Liver (tissue), 9 donors: ENCODE results near the gene STAT6. TPM values are rescaled to one million over a fixed set of nuclear protein-coding genes. Genes with fewer than 3 reads are reported as not detected.

Experiments used
- DNase-seq: peaks from one replicate; pipeline ENCODE4 v3.0.0-alpha.2; 2017; ENCODE audit warnings: low spot score
- H3K27ac ChIP-seq, 2 donors: one replicate each; pipeline ENCODE4 v1.7.0; 2013; ENCODE audit warnings: inconsistent platforms in 2 of 2, low read length in 2 of 2, control low read depth in 1 of 2, low read depth in 1 of 2, mild to moderate bottlenecking in 1 of 2
- H3K27me3 ChIP-seq, 4 donors: one replicate each; pipeline versions ENCODE4 v1.6.1 to v1.7.0; 2013; ENCODE audit warnings: low read length in 3 of 4, inconsistent platforms in 1 of 4, mild to moderate bottlenecking in 1 of 4, moderate library complexity in 1 of 4; ENCODE audit not compliant: control insufficient read depth in 4 of 4, insufficient read depth in 4 of 4
- H3K36me3 ChIP-seq, 4 donors: one replicate each; pipeline versions ENCODE4 v1.6.1 to v1.7.0; 2013; ENCODE audit warnings: low read length in 3 of 4, mild to moderate bottlenecking in 3 of 4, low read depth in 1 of 4, moderate library complexity in 1 of 4; ENCODE audit not compliant: control insufficient read depth in 4 of 4, insufficient read depth in 3 of 4
- H3K4me1 ChIP-seq, 4 donors: one replicate each; pipeline versions ENCODE4 v1.6.1 to v1.7.0; 2013; ENCODE audit warnings: low read length in 3 of 4, mild to moderate bottlenecking in 3 of 4, moderate library complexity in 1 of 4; ENCODE audit not compliant: control insufficient read depth in 4 of 4, insufficient read depth in 4 of 4
- H3K4me3 ChIP-seq, 3 donors: one replicate each; pipeline versions ENCODE4 v1.6.1 to v1.7.0; 2013; ENCODE audit warnings: low read length in 3 of 3, control low read depth in 1 of 3, low read depth in 1 of 3, mild to moderate bottlenecking in 1 of 3
- H3K9ac ChIP-seq, 2 donors: one replicate each; pipeline ENCODE4 v1.7.0; 2013; ENCODE audit warnings: low read length in 2 of 2, mild to moderate bottlenecking in 2 of 2, moderate library complexity in 2 of 2, control low read depth in 1 of 2, low read depth in 1 of 2
- H3K9me3 ChIP-seq, 4 donors: one replicate each; pipeline versions ENCODE4 v1.6.1 to v1.7.0; 2013; ENCODE audit warnings: low read length in 3 of 4; ENCODE audit not compliant: control insufficient read depth in 4 of 4
- EGR1 ChIP-seq, 2 donors: IDR thresholded peaks; 2 replicates each; pipeline ENCODE4 v1.6.1; 2016 to 2018; ENCODE audit warnings: antibody characterized with exemption in 2 of 2, low read depth in 2 of 2
- FOXA1 ChIP-seq: IDR thresholded peaks from 2 replicates; pipeline ENCODE4 v1.6.1; 2016; ENCODE audit warnings: antibody characterized with exemption
- FOXA2 ChIP-seq: IDR thresholded peaks from 2 replicates; pipeline ENCODE4 v1.6.1; 2016; ENCODE audit warnings: antibody characterized with exemption
- GABPA ChIP-seq, 2 donors: IDR thresholded peaks in 1 of 2; conservative IDR thresholded peaks in 1 of 2; 2 replicates each; pipeline ENCODE4 v1.6.1; 2016; ENCODE audit warnings: antibody characterized with exemption in 2 of 2, mild to moderate bottlenecking in 1 of 2, moderate library complexity in 1 of 2
- HNF4A ChIP-seq, 2 donors: conservative IDR thresholded peaks; 2 replicates each; pipeline ENCODE4 v1.6.1; 2016; ENCODE audit warnings: antibody characterized with exemption in 2 of 2, mild to moderate bottlenecking in 2 of 2
- HNF4G ChIP-seq: IDR thresholded peaks from 2 replicates; pipeline ENCODE4 v1.6.1; 2016; ENCODE audit warnings: antibody characterized with exemption
- JUND ChIP-seq, 2 donors: IDR thresholded peaks; 2 replicates each; pipeline ENCODE4 v1.6.1; 2016; ENCODE audit warnings: antibody characterized with exemption in 2 of 2
- NR2F2 ChIP-seq: IDR thresholded peaks from 2 replicates; pipeline ENCODE4 v1.6.1; 2016; ENCODE audit warnings: antibody characterized with exemption
- RAD21 ChIP-seq, 2 donors: IDR thresholded peaks; 2 replicates each; pipeline ENCODE4 v1.6.1; 2016; ENCODE audit warnings: antibody characterized with exemption in 2 of 2, mild to moderate bottlenecking in 2 of 2
- RXRA ChIP-seq, 2 donors: IDR thresholded peaks; 2 replicates each; pipeline ENCODE4 v1.6.1; 2017 to 2018; ENCODE audit warnings: antibody characterized with exemption in 2 of 2, mild to moderate bottlenecking in 1 of 2
- SP1 ChIP-seq: IDR thresholded peaks from 2 replicates; pipeline ENCODE4 v1.6.1; 2018; ENCODE audit warnings: antibody characterized with exemption, mild to moderate bottlenecking
- TAF1 ChIP-seq: conservative IDR thresholded peaks from 2 replicates; pipeline ENCODE4 v1.6.1; 2016; ENCODE audit warnings: antibody characterized with exemption, mild to moderate bottlenecking
- YY1 ChIP-seq: IDR thresholded peaks from 2 replicates; pipeline ENCODE4 v1.6.1; 2016; ENCODE audit warnings: antibody characterized with exemption, mild to moderate bottlenecking
- WGBS: extraction: QIAGEN DNeasy Blood & Tissue Kit; methylation state at CpG from one replicate; pipeline ENCODE4 v1.1.7; 2013; 5-methylcytosine and 5-hydroxymethylcytosine counted together
- polyA plus RNA-seq, 2 donors: library from polyadenylated mRNA; stranded (reverse) in 1 of 2; unstranded in 1 of 2; fragments of 200-250 nt in 1 of 2; fragments of >200 nt in 1 of 2; fragmentation: Nextera tagmentation in 1 of 2; extraction: Ambion mirVana in 1 of 2; gene quantifications; one replicate each; pipeline versions ENCODE4 v1.2.1 to v1.2.3, GENCODE V29; 2013 to 2015
- total RNA-seq, 2 donors: library from RNA; depleted of rRNA; stranded (reverse); fragments of >200 nt; gene quantifications; one replicate each; pipeline ENCODE4 v1.2.3, GENCODE V29; 2014
- TF ChIP-seq, protein P1 (sequence below): fragments of 150-350 bp; IDR thresholded peaks from 2 replicates; pipeline ENCODE4 v1.5.1; 2017; ENCODE audit warnings: improper control_type of control experiment, low read depth, low read length; ENCODE audit not compliant: missing input control
- TF ChIP-seq, protein P2 (sequence below): IDR thresholded peaks from 2 replicates; pipeline ENCODE4 v1.6.1; 2016; ENCODE audit warnings: antibody characterized with exemption, mild to moderate bottlenecking
- TF ChIP-seq, protein P3 (sequence below): IDR thresholded peaks from 2 replicates; pipeline ENCODE4 v1.6.1; 2016; ENCODE audit warnings: antibody characterized with exemption
- TF ChIP-seq, protein P4 (sequence below): IDR thresholded peaks from 2 replicates; pipeline ENCODE4 v1.6.1; 2016; ENCODE audit warnings: antibody characterized with exemption
- TF ChIP-seq, protein P5 (sequence below): IDR thresholded peaks from 2 replicates; pipeline ENCODE4 v1.6.1; 2016; ENCODE audit warnings: antibody characterized with exemption
- donor health status: healthy.
- donor health status: healthy.
- donor health status: healthy.
- donor health status: healthy.
- donor health status: healthy.

STAT6 gene
- total and polyA plus RNA-seq, 4 donors = 27.4 to 57.4 (median 43.6) TPM

DNA sequence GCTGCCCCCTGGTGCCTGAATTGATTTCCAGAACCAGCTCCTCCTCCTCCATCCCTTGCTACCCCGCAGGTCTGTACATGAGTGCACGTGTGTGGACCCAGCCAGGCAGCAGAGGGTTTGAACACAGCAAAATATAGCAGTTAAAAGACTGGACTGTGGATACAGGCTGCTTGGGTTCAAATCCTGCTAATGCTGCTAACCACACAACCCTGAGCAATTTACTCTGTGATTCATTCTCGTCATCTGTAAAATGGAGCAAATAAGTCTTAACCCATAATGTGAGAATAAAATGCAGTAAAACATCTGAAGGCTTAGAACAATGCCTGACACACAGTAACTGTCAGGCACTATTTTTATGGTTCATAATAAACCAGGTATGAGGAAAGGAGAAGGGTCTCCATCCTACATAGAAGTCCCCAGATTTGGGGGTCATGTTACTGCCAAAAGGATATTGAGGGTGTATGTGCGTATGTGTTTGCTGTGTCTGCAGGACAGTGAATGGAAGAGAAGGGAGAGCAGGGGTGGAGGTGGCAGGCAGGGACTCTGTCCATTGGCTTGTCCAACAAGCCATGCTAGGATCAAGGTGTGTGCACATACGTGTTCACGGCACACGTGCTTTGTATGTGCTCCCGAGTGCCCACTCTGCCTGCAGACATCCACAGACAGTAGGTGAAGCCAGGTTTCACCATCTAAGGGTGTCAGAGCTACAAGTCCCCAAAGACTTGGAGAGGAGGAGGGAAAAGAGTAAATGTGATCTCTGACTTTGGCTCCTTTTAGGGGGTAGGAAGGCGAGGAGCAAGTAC, 1.5 kb upstream of the STAT6 start:
- Histone ChIP-seq H3K36me3 (peaks cover 0 to 4% (median 2%) of the 10 kb centered on the region in 4 donors), H3K9me3 (no peaks in the 10 kb centered on the region), H3K27me3 (no peaks in the 10 kb centered on the region), H3K9ac (peak overlapping the region in 1 of 2 donors; percentile 99), H3K27ac (peak overlapping the region; percentile 99), H3K4me3 (no peak overlapping the region), H3K4me1 (peaks cover 7 to 32% (median 22%) of the 10 kb centered on the region in 4 donors)
- 65% methylated on average over 9 of the region's 9 CpGs for WGBS
- TF ChIP-seq, protein P1, sequence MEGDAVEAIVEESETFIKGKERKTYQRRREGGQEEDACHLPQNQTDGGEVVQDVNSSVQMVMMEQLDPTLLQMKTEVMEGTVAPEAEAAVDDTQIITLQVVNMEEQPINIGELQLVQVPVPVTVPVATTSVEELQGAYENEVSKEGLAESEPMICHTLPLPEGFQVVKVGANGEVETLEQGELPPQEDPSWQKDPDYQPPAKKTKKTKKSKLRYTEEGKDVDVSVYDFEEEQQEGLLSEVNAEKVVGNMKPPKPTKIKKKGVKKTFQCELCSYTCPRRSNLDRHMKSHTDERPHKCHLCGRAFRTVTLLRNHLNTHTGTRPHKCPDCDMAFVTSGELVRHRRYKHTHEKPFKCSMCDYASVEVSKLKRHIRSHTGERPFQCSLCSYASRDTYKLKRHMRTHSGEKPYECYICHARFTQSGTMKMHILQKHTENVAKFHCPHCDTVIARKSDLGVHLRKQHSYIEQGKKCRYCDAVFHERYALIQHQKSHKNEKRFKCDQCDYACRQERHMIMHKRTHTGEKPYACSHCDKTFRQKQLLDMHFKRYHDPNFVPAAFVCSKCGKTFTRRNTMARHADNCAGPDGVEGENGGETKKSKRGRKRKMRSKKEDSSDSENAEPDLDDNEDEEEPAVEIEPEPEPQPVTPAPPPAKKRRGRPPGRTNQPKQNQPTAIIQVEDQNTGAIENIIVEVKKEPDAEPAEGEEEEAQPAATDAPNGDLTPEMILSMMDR = peak; percentile 88
- no peak for TF ChIP-seq HNF4A (conservative IDR thresholded peaks at IDR 0.05)
- DNase-seq = no peak

DNA sequence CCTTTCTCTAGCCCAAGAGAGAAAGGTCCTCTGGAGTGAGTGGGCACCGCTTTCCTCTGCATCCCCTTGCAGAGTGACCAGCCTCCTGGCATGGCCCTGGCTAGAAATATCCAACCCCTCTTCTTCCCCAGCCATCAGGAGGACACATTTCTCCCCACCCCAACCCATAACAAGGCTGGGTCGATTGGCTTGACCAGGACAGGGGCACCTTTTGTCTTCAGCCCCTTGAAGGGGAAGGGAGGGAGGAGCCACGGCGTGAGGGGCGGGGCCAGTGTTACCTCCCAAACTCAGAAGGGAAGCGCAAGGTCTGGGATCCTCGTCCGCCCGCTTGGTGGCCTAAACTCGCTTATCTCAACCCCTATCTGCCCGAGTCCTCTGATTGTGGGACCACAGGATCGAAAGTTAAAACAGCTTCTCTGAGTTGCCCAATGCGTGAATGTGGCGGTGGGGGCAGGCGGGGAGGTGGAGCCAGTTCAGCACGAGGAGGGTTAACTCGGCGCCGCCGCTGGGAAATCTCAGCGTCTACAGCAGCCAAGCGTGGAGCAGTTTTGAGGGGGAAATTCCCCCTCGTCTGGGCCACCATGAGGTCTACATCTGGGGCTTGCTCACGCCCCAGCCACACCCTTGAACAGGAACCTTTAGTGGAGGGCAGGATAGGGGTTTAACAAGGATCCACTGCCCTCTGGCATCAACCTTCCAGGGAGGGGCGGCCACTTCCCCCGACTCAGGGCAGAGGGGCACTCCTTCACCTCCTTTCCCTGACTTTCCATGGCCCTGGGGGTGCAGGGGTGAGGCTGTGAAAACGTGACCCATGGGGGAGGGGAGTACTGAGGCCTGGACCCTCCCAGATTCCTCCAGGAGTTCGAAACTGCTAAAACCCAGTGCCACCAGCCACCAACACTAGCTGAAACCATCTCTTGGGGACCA, 795 bp downstream of the STAT6 start:
- peak in 1 of 2 donors; percentile 29 for TF ChIP-seq EGR1 (IDR thresholded peaks at IDR 0.05; ENCODE audit: low read depth in 2 of 2)
- no peak for TF ChIP-seq TAF1
- TF ChIP-seq, protein P2, sequence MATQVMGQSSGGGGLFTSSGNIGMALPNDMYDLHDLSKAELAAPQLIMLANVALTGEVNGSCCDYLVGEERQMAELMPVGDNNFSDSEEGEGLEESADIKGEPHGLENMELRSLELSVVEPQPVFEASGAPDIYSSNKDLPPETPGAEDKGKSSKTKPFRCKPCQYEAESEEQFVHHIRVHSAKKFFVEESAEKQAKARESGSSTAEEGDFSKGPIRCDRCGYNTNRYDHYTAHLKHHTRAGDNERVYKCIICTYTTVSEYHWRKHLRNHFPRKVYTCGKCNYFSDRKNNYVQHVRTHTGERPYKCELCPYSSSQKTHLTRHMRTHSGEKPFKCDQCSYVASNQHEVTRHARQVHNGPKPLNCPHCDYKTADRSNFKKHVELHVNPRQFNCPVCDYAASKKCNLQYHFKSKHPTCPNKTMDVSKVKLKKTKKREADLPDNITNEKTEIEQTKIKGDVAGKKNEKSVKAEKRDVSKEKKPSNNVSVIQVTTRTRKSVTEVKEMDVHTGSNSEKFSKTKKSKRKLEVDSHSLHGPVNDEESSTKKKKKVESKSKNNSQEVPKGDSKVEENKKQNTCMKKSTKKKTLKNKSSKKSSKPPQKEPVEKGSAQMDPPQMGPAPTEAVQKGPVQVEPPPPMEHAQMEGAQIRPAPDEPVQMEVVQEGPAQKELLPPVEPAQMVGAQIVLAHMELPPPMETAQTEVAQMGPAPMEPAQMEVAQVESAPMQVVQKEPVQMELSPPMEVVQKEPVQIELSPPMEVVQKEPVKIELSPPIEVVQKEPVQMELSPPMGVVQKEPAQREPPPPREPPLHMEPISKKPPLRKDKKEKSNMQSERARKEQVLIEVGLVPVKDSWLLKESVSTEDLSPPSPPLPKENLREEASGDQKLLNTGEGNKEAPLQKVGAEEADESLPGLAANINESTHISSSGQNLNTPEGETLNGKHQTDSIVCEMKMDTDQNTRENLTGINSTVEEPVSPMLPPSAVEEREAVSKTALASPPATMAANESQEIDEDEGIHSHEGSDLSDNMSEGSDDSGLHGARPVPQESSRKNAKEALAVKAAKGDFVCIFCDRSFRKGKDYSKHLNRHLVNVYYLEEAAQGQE = no peak
- TF ChIP-seq, protein P1 = no peak
- TF ChIP-seq, protein P3, sequence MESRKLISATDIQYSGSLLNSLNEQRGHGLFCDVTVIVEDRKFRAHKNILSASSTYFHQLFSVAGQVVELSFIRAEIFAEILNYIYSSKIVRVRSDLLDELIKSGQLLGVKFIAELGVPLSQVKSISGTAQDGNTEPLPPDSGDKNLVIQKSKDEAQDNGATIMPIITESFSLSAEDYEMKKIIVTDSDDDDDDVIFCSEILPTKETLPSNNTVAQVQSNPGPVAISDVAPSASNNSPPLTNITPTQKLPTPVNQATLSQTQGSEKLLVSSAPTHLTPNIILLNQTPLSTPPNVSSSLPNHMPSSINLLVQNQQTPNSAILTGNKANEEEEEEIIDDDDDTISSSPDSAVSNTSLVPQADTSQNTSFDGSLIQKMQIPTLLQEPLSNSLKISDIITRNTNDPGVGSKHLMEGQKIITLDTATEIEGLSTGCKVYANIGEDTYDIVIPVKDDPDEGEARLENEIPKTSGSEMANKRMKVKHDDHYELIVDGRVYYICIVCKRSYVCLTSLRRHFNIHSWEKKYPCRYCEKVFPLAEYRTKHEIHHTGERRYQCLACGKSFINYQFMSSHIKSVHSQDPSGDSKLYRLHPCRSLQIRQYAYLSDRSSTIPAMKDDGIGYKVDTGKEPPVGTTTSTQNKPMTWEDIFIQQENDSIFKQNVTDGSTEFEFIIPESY = no peak
- peak; percentile 21 for TF ChIP-seq SP1
- no peak for TF ChIP-seq JUND (IDR thresholded peaks at IDR 0.05)
- no peak for TF ChIP-seq GABPA (IDR thresholded peaks at IDR 0.05 in 1 of 2, conservative IDR thresholded peaks at IDR 0.05 in 1 of 2)
- TF ChIP-seq RAD21 (IDR thresholded peaks at IDR 0.05) = peak in 1 of 2 donors; percentile 60
- TF ChIP-seq HNF4G = no peak
- TF ChIP-seq, protein P4, sequence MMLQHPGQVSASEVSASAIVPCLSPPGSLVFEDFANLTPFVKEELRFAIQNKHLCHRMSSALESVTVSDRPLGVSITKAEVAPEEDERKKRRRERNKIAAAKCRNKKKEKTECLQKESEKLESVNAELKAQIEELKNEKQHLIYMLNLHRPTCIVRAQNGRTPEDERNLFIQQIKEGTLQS = no peak
- TF ChIP-seq YY1 = no peak
- peak; percentile 40 to 55 for TF ChIP-seq HNF4A (conservative IDR thresholded peaks at IDR 0.05)
- TF ChIP-seq NR2F2 = peak; percentile 11
- TF ChIP-seq RXRA (IDR thresholded peaks at IDR 0.05) = peak in 1 of 2 donors; percentile 34
- no peak for TF ChIP-seq FOXA2
- TF ChIP-seq FOXA1 = no peak
- TF ChIP-seq, protein P5, sequence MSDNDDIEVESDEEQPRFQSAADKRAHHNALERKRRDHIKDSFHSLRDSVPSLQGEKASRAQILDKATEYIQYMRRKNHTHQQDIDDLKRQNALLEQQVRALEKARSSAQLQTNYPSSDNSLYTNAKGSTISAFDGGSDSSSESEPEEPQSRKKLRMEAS = no peak
- Histone ChIP-seq H3K4me1 (peaks cover 7 to 45% (median 33%) of the 10 kb centered on the region in 4 donors), H3K9ac (peak overlapping the region; percentile 98 to 99), H3K27me3 (no peaks in the 10 kb centered on the region), H3K36me3 (peaks cover 11 to 21% (median 15%) of the 10 kb centered on the region in 4 donors), H3K27ac (peak overlapping the region; percentile 99), H3K9me3 (no peaks in the 10 kb centered on the region), H3K4me3 (peak overlapping the region; percentile 71 to 93 (median 86))
- peak; percentile 77 for DNase-seq
- 3% methylated on average over 28 of the region's 28 CpGs for WGBS
